HepG2 (cell line): ENCODE measurements around the gene GNL3. TPM values are rescaled to one million over a fixed set of nuclear protein-coding genes. Genes with fewer than 3 reads are reported as not detected.

ENCODE experiments used
- ATAC-seq: fragments of 200-7000 bp; cut with Tn5 transposase; 3 replicates; pipeline ENCODE4 v1.9.1; 2020; ENCODE audit warnings: mild to moderate bottlenecking, moderate library complexity
- BruUV-seq: library from RNA; stranded (reverse); fragments of 400-500 nt; replicated peaks from 2 replicates; lab custom pipeline; 2021; lab: Mats Ljungman, UMichigan
- CTCF ChIA-PET: fragments of 300-600 bp; formaldehyde crosslinking; extraction: SDS; loops from one replicate; lab custom pipeline; 2021; ENCODE audit warnings: low total read pairs, inconsistent platforms, low intra/inter-chr PET ratio; lab: Yijun Ruan, JAX
- POLR2A ChIA-PET: fragments of 350-600 bp; sonication (Branson Sonifier 250); formaldehyde crosslinking; loops from one replicate; lab custom pipeline; 2020; ENCODE audit warnings: antibody characterized with exemption, inconsistent platforms; lab: Yijun Ruan, JAX
- DNase-seq: peaks from one replicate; pipeline ENCODE4 v3.0.0-alpha.2; 2015; ENCODE audit warnings: low spot score
- FAIRE-seq: peaks from 3 replicates; lab custom pipeline; 2011; peaks lifted over from hg19 to GRCh38; lab: Jason Lieb, UNC
- H2AFZ ChIP-seq: one replicate; pipeline ENCODE4 v1.6.1; 2011; ENCODE audit warnings: low read length, inconsistent platforms
- H3K27ac ChIP-seq: fragments of 300-600 bp; 3 replicates; pipeline ENCODE4 v1.8.0; 2011; ENCODE audit warnings: mixed run types, mild to moderate bottlenecking, mixed read lengths, low read length, inconsistent platforms; ENCODE audit not compliant: insufficient read depth; ENCODE audit errors: extremely low read length
- H3K27me3 ChIP-seq, 2 experiments: fragments of 200-600 bp in 1 of 2; 2 replicates in 1 of 2; 3 replicates in 1 of 2; pipeline versions ENCODE4 v1.6.0 to v1.8.0; 2011; ENCODE audit warnings: low read length in 2 of 2, mild to moderate bottlenecking in 2 of 2, moderate library complexity in 2 of 2, inconsistent platforms in 1 of 2; ENCODE audit not compliant: insufficient read depth in 2 of 2, control insufficient read depth in 1 of 2
- H3K36me3 ChIP-seq, 2 experiments: fragments of 200-600 bp in 1 of 2; replicated peaks in 1 of 2; 2 replicates in 1 of 2; 3 replicates in 1 of 2; pipeline versions ENCODE4 v1.5.1 to v1.8.0; 2011; ENCODE audit warnings: low read length in 2 of 2, inconsistent platforms in 1 of 2; ENCODE audit not compliant: insufficient read depth in 2 of 2, control insufficient read depth in 1 of 2
- H3K4me1 ChIP-seq: 2 replicates; pipeline ENCODE4 v1.5.1; 2012; ENCODE audit warnings: low read length, inconsistent platforms; ENCODE audit not compliant: insufficient read depth
- H3K4me2 ChIP-seq: 2 replicates; pipeline ENCODE4 v1.6.0; 2011; ENCODE audit warnings: low read depth, low read length, inconsistent platforms
- H3K4me3 ChIP-seq, 3 experiments: fragments of 200-600 bp in 1 of 3; sonication (generic), shearing (Covaris generic) in 1 of 3; replicated peaks in 1 of 3; 2 replicates each; pipeline ENCODE4 v1.5.1; 2011 to 2016; ENCODE audit warnings: low read length in 3 of 3, inconsistent platforms in 2 of 3, low read depth in 2 of 3, mild to moderate bottlenecking in 2 of 3, control low read depth in 1 of 3, mixed read lengths in 1 of 3; ENCODE audit not compliant: insufficient read depth in 1 of 3
- H3K79me2 ChIP-seq: one replicate; pipeline ENCODE4 v1.6.1; 2011; ENCODE audit warnings: low read length, inconsistent platforms; ENCODE audit not compliant: insufficient read depth
- H3K9ac ChIP-seq: 2 replicates; pipeline ENCODE4 v1.6.0; 2011; ENCODE audit warnings: mild to moderate bottlenecking, low read depth, low read length, inconsistent platforms; ENCODE audit not compliant: insufficient read depth
- H3K9me3 ChIP-seq: 2 replicates; pipeline ENCODE4 v1.5.1; 2012; ENCODE audit warnings: mild to moderate bottlenecking, low read length
- H4K20me1 ChIP-seq: 2 replicates; pipeline ENCODE4 v1.6.0; 2011; ENCODE audit warnings: inconsistent platforms, mild to moderate bottlenecking, low read length, moderate library complexity; ENCODE audit not compliant: insufficient read depth
- FIP1L1 ChIP-seq: fragments of 200-400 bp; formaldehyde crosslinking; IDR thresholded peaks from 2 replicates; pipeline ENCODE4 v1.6.1; 2018; ENCODE audit warnings: low read depth, mild to moderate bottlenecking, low read length, moderate library complexity, borderline replicate concordance; ENCODE audit not compliant: insufficient read depth
- HNRNPL ChIP-seq: fragments of 200-400 bp; formaldehyde crosslinking; IDR thresholded peaks from 2 replicates; pipeline ENCODE4 v1.6.1; 2017; ENCODE audit warnings: mild to moderate bottlenecking, low read depth, low read length
- IRF2 ChIP-seq: IDR thresholded peaks from 2 replicates; pipeline ENCODE4 v1.6.1; 2018; ENCODE audit warnings: missing genetic modification reagents, missing compliant biosample characterization
- KLF16 ChIP-seq, 2 experiments: sonication (generic) in 1 of 2; formaldehyde crosslinking in 1 of 2; IDR thresholded peaks; 2 replicates each; pipeline versions ENCODE4 v1.6.1 to v1.8.0; 2016 to 2023; ENCODE audit warnings: missing genetic modification reagents in 2 of 2, missing compliant biosample characterization in 1 of 2
- NR2F2 ChIP-seq: IDR thresholded peaks from 2 replicates; pipeline ENCODE4 v1.6.1; 2012; ENCODE audit warnings: low read depth, inconsistent platforms, borderline replicate concordance
- SYNCRIP ChIP-seq: fragments of 200-400 bp; formaldehyde crosslinking; IDR thresholded peaks from 2 replicates; pipeline ENCODE4 v1.6.1; 2018; ENCODE audit warnings: mild to moderate bottlenecking, low read depth, low read length; ENCODE audit not compliant: insufficient read depth
- ZNF788 ChIP-seq: sonication (generic); formaldehyde crosslinking; IDR thresholded peaks from 2 replicates; pipeline ENCODE4 v1.5.0; 2020; ENCODE audit warnings: mild to moderate bottlenecking, missing genetic modification reagents, borderline replicate concordance
- ZNF878 ChIP-seq: sonication (generic); formaldehyde crosslinking; IDR thresholded peaks from 2 replicates; pipeline ENCODE4 v1.8.1; 2023; ENCODE audit warnings: mild to moderate bottlenecking, missing genetic modification reagents, moderate library complexity
- WGBS: methylation state at CpG from one replicate; pipeline ENCODE4 v1.1.6; 2017; ENCODE audit warnings: low lambda C conversion rate; 5-methylcytosine and 5-hydroxymethylcytosine counted together
- in situ Hi-C: cut with HindIII; loops from 2 replicates; pipeline ENCODE4 v1.10.0; 2017; ENCODE audit warnings: low pct_unique_long_range_greater_than_20kb; ENCODE audit not compliant: extremely low pct_ligation_motif_present
- intact Hi-C: fragments of 100-400 bp; cut with micrococcal nuclease; formaldehyde crosslinking; loops from one replicate; pipeline ENCODE4 v1.10.0; 2022; ENCODE audit not compliant: unreplicated experiment
- polyA plus RNA-seq, 8 experiments: library from polyadenylated mRNA; depleted of rRNA in 3 of 8; stranded (reverse) in 7 of 8; unstranded in 1 of 8; fragments of >200 nt; fragmentation: Illumina TruSeq in 4 of 8; extraction: Trizol in 4 of 8; gene quantifications; 2 replicates each; pipeline versions ENCODE4 v1.2.1 to v1.2.3, GENCODE V29; 2011 to 2016; ENCODE audit warnings: low read depth in 4 of 8, missing spikeins in 1 of 8, mixed read lengths in 1 of 8; ENCODE audit not compliant: insufficient read depth in 1 of 8
- total RNA-seq, 5 experiments: library from RNA; depleted of rRNA; stranded (reverse); fragments of >200 nt; fragmentation: Illumina TruSeq; extraction: Trizol; gene quantifications; 2 replicates each; pipeline ENCODE4 v1.2.3, GENCODE V29; 2016; ENCODE audit warnings: low read depth in 1 of 5
- TF ChIP-seq, protein P1 (sequence below): sonication (generic); formaldehyde crosslinking; conservative IDR thresholded peaks from 2 replicates; pipeline ENCODE4 v1.8.0; 2022; ENCODE audit warnings: mild to moderate bottlenecking, moderate library complexity, missing genetic modification reagents
- TF ChIP-seq, protein P2 (sequence below): sonication (generic); formaldehyde crosslinking; IDR thresholded peaks from 2 replicates; pipeline ENCODE4 v1.5.1; 2020; ENCODE audit warnings: mild to moderate bottlenecking, moderate library complexity, missing genetic modification reagents
- TF ChIP-seq, protein P3 (sequence below): sonication (generic); formaldehyde crosslinking; IDR thresholded peaks from 2 replicates; pipeline ENCODE4 v1.4.0; 2020; ENCODE audit warnings: missing genetic modification reagents, borderline replicate concordance
- TF ChIP-seq, protein P4 (sequence below): sonication (generic); formaldehyde crosslinking; IDR thresholded peaks from 2 replicates; pipeline ENCODE4 v1.4.0; 2020; ENCODE audit warnings: missing genetic modification reagents
- TF ChIP-seq, protein P5 (sequence below): IDR thresholded peaks from 2 replicates; pipeline ENCODE4 v1.6.1; 2016; ENCODE audit warnings: low read depth

The GNL3 gene
- total and polyA plus RNA-seq, 2 of the 13 experiments (the other 11 are each of a cell fraction or from before 2014, with no cell fraction given) = 129 to 257 TPM

DNA sequence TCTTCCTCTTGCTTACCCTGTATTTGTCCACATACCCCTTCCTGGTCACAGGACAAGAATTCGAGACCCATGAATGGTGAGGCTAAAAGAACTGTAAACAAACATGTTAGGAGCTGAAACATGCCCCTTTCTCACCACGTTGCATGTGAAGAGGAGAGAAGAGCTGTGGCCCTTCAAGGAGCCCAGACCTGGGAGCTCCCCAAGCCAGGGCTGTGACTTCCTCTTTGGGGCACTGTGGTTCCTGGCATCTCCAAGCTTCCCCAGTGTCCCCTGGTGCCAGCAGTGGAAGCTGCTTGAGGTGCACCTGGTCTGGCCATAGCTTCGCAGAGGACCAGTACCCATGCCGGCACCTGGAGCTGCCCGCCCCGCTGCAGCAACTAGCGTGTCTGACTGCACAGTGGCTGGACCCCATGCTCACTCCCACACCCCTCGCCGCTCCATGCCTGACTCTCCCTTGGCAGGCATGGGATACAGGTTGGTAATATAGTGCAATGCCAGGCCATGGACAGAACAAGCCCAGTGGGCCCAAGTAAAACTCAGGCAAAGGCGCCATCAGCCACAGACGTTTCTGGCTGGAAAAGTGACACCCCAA lies 30.0 kb downstream of the GNL3 start:
- H4K20me1 ChIP-seq = no peaks in the 10 kb centered on the region
- BruUV-seq = no TSS peak
- H3K9me3 ChIP-seq = no peaks in the 10 kb centered on the region
- CTCF ChIA-PET = no interaction called here
- H3K79me2 ChIP-seq = no peaks in the 10 kb centered on the region
- no peak overlapping the region for H3K27ac ChIP-seq
- 94% methylated on average over 10 of the region's 11 CpGs for WGBS
- peaks cover 36% of the 10 kb centered on the region for H3K4me1 ChIP-seq
- ATAC-seq (no peak), FAIRE-seq (no peak), DNase-seq (no peak)
- no peaks in the 10 kb centered on the region for H3K27me3 ChIP-seq
- no peak overlapping the region for H3K4me3 ChIP-seq
- H2AFZ ChIP-seq = no peak overlapping the region
- POLR2A ChIA-PET = interaction anchor here (1.4 kb wide), 1 partner anchor 11 kb away, joined by 4 read pairs; no protein-coding TSS in a partner anchor
- H3K4me2 ChIP-seq = no peak overlapping the region
- H3K36me3 ChIP-seq = peaks cover 1 to 5% of the 10 kb centered on the region in 2 experiments; a peak in 1 of 5 replicates
- in situ Hi-C loops = no loop called here
- H3K9ac ChIP-seq = no peak overlapping the region
- intact Hi-C loops = no loop called here
- no peak for TF ChIP-seq SYNCRIP
- TF ChIP-seq IRF2 = no peak
- TF ChIP-seq KLF16 (CRISPR knock-in tag; IDR thresholded peaks at IDR 0.05) = no peak
- TF ChIP-seq, protein P1, sequence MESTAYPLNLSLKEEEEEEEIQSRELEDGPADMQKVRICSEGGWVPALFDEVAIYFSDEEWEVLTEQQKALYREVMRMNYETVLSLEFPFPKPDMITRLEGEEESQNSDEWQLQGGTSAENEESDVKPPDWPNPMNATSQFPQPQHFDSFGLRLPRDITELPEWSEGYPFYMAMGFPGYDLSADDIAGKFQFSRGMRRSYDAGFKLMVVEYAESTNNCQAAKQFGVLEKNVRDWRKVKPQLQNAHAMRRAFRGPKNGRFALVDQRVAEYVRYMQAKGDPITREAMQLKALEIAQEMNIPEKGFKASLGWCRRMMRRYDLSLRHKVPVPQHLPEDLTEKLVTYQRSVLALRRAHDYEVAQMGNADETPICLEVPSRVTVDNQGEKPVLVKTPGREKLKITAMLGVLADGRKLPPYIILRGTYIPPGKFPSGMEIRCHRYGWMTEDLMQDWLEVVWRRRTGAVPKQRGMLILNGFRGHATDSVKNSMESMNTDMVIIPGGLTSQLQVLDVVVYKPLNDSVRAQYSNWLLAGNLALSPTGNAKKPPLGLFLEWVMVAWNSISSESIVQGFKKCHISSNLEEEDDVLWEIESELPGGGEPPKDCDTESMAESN = no peak
- TF ChIP-seq ZNF878 (CRISPR knock-in tag) = no peak
- TF ChIP-seq, protein P2, sequence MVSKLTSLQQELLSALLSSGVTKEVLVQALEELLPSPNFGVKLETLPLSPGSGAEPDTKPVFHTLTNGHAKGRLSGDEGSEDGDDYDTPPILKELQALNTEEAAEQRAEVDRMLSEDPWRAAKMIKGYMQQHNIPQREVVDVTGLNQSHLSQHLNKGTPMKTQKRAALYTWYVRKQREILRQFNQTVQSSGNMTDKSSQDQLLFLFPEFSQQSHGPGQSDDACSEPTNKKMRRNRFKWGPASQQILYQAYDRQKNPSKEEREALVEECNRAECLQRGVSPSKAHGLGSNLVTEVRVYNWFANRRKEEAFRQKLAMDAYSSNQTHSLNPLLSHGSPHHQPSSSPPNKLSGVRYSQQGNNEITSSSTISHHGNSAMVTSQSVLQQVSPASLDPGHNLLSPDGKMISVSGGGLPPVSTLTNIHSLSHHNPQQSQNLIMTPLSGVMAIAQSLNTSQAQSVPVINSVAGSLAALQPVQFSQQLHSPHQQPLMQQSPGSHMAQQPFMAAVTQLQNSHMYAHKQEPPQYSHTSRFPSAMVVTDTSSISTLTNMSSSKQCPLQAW = no peak
- TF ChIP-seq NR2F2 = no peak
- no peak for TF ChIP-seq HNRNPL
- TF ChIP-seq, protein P3, sequence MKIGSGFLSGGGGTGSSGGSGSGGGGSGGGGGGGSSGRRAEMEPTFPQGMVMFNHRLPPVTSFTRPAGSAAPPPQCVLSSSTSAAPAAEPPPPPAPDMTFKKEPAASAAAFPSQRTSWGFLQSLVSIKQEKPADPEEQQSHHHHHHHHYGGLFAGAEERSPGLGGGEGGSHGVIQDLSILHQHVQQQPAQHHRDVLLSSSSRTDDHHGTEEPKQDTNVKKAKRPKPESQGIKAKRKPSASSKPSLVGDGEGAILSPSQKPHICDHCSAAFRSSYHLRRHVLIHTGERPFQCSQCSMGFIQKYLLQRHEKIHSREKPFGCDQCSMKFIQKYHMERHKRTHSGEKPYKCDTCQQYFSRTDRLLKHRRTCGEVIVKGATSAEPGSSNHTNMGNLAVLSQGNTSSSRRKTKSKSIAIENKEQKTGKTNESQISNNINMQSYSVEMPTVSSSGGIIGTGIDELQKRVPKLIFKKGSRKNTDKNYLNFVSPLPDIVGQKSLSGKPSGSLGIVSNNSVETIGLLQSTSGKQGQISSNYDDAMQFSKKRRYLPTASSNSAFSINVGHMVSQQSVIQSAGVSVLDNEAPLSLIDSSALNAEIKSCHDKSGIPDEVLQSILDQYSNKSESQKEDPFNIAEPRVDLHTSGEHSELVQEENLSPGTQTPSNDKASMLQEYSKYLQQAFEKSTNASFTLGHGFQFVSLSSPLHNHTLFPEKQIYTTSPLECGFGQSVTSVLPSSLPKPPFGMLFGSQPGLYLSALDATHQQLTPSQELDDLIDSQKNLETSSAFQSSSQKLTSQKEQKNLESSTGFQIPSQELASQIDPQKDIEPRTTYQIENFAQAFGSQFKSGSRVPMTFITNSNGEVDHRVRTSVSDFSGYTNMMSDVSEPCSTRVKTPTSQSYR = no peak
- TF ChIP-seq, protein P4, sequence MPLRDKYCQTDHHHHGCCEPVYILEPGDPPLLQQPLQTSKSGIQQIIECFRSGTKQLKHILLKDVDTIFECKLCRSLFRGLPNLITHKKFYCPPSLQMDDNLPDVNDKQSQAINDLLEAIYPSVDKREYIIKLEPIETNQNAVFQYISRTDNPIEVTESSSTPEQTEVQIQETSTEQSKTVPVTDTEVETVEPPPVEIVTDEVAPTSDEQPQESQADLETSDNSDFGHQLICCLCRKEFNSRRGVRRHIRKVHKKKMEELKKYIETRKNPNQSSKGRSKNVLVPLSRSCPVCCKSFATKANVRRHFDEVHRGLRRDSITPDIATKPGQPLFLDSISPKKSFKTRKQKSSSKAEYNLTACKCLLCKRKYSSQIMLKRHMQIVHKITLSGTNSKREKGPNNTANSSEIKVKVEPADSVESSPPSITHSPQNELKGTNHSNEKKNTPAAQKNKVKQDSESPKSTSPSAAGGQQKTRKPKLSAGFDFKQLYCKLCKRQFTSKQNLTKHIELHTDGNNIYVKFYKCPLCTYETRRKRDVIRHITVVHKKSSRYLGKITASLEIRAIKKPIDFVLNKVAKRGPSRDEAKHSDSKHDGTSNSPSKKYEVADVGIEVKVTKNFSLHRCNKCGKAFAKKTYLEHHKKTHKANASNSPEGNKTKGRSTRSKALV (CRISPR knock-in tag) = no peak
- TF ChIP-seq ZNF788 = no peak
- TF ChIP-seq FIP1L1 = no peak
- TF ChIP-seq, protein P5, sequence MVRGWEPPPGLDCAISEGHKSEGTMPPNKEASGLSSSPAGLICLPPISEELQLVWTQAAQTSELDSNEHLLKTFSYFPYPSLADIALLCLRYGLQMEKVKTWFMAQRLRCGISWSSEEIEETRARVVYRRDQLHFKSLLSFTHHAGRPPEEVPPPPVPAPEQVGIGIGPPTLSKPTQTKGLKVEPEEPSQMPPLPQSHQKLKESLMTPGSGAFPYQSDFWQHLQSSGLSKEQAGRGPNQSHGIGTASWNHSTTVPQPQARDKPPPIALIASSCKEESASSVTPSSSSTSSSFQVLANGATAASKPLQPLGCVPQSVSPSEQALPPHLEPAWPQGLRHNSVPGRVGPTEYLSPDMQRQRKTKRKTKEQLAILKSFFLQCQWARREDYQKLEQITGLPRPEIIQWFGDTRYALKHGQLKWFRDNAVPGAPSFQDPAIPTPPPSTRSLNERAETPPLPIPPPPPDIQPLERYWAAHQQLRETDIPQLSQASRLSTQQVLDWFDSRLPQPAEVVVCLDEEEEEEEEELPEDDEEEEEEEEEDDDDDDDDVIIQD (CRISPR knock-in tag) = no peak
